NCI-H187 treated with DMSO at 0.1 percent for 48 hours (cell line): ENCODE data around the gene DDX59.

ENCODE experiments used
- DNase-seq: peaks from one replicate; lab custom pipeline; 2025; lab: John Stamatoyannopoulos, UW

DDX59 gene

DNA sequence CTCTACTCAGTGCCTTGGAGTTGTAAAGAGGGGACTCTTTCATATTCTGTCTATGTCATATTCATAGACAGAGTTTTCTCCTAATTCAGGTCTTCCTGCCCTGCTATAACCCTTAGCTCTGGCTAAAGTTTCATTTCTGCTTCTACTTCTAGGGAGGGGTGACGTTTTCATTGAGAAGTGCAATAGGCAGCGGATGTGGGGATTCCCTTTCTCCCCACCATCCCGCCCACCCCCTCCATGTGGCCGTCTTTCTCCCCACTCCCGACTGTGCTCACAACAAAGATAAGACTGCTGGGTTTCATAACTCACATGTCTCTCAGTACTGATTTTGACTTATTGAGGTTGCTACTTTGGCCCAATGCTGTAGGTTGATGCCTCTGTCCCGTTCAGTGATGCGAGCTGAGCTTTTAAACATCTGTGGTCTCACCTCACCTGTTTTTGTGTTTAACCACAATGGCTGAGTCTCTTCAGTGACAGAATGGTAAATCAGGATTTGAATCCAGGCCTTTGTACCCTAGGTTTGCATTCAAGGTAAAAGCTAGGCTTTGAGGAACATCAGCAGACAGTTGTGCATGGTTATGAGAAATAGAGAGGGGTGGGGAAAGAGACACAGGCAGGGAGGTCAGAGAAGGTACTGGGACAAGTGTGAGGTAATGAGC is 41.4 kb downstream of the DDX59 start:
- DNase-seq: no peak

DNA sequence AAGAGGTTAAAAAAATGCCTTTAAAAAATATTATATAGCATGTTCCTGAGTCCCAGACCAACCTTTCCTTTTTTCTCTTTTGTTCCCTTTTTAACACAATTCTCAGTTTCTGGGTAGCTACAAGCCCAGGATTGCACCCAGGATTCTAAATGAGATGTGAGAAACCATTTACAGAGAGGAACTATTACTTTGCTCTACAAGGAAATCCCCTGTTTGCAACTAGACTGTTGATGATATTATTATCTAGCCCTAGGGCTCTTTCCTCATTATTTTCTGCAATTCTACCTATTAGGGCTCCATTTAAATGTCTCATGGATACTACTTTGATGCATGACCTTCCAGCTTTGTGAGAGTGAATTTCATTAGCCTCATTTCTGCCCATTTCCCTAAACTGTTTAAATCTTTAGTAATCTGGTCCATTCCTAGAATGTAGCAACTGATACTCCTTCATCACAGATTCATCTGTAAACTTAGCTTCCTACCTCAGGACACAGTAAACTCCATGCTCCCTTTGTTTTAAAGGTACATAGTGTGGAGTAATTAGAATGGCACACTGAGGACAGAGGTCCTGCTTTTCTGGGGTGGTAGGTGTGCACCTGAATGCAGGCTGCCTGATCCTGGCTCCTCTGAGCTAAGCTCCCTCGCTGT is 42.0 kb downstream of the DDX59 start:
- DNase-seq: no peak

DNA sequence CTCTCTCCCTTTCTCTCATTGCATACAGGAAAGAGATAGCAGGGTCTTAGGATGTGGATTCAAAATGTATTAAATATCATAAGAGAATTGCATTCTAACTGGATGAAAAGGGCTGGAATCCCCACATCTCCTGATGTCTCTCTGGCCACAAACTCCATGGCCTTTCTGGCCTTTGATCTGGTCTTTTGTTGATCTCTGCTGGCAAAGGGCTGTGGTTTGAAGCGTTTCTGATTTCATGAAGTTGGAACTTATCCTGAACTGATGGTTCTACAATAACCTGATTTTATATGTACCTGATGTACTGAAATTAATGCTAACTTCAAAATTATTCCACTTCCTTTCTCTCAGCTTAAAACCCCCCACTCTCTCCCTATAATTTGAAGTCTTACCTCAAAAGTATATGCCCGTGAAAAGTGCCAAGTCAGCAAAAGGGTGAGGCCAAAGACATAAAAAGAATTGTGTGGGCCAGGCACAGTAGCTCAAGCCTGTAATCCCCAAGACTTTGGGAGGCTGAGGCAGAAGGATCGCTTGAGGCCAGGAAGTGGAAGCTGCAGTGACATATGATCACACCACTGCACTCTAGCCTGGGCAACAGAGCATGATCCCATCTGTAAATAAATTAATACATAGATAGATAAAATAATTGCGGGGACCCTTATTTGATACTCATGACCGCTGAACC is 42.7 kb downstream of the DDX59 start:
- no peak for DNase-seq

DNA sequence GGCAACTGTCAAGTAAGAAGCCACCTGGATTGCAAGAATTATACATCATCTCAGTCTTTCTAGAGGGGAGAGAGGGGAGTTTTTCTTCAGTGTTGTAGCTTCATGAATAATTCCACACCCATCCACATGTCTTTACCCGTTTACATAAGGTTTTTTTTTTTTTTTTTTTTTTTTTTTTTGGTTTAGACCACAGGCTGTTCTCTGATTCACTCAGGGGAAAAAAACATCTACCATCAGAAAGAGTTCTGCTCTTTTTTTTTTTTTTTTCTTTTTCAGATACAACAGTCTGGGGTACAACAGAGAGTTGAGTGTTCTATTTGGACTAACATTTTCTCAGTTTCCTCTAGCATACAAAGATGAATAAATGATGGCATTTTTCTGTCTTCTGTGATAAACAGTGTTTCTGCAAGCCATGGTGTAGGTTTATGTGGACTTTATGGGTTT is 44.3 kb downstream of the DDX59 start:
- no peak for DNase-seq

DNA sequence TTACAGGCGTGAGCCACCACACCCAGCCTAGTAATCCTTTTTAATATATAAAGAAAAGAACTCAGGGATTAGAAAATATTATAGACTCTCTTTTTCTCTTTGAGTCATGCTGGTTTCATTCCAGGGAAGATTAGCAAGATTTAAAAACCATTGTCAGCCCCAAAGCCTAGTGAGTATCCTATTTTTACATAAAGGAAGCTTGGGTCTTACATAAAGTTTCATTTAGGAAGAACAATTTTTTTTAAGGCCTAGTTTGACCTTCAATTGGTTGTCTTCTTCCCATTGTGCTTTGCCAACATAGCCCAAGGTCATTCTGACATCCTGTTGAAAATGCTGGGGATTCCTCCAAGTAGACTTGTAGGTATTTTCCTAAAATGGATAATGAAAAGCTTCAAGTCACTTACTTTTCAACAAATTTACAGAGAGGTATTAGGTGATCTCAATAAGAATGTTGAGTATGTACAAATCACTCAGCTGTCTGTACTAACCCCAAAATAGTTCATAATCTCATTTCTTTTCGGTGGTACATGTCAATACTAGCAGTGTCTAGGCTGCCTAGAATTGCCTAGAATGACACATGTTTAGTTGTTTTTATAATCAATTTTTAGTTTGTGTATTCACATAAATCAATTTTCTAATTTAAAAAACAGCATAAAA is 44.9 kb downstream of the DDX59 start:
- no peak for DNase-seq

DNA sequence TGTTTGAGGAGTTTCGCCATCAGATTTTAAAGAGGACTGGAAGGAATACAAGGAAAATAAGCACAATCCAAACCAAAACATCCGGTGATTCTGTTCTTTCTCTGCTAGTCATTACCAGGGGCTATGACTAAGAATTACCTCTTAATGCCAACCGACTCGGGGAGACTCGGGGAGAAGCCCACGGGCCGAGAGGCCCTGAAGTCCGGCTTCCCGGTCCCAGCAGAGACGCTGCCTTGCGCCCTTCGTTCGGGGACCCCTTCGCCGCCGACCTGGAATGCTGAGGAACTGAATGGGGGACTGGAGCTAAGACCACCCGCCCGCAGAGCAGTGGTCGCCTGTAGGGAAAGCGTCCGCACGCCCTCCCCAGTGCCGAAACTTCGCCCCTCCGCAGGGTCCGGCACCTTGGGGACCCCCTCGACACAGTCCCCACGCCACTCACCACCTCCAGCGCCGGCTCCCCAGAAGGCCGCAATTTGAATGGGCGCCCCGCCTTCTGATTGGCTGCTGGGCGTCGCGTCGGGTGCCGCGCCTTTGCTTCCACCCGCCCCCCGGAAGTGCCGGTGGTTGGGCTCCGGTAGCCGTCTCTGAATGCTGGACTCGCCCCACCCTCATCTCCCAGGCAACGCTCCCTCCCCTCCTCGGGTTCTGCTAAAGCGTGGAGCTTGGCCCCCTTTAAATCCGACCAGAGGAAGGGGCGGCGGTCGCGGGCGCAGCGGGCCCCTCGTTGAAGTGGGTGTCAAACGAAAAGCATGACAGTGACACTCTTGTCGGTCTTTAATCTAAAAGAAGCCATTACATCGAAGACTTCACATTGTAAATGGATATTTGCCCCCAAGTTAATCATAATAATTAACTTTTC is 49.2 kb downstream of the DDX59 start, which contains the start of gene KIF14:
TSS of gene KIF14 (minus strand) at position 479 of the 859 bp plus-strand sequence. CDS start 2,028 bp downstream, outside the sequence.
- peak; percentile 60 for DNase-seq

DNA sequence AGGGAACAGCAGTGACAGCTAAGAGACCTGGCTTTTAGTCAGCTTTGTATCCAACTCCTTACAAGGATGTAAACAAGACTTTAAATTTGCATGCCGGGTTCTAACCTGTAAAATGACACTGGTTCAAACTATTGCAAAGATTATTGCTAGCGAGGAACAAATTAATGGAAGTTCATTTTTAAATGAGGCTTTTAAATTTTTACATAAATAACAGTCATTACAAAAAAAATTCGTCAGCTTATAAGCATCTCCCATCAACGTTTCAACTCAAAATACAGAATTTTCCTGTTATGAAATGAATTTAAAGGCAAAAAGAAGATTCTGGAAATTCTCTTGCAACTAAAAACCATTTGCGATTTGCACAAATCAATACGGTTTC is 49.8 kb downstream of the DDX59 start:
- DNase-seq: no peak

DNA sequence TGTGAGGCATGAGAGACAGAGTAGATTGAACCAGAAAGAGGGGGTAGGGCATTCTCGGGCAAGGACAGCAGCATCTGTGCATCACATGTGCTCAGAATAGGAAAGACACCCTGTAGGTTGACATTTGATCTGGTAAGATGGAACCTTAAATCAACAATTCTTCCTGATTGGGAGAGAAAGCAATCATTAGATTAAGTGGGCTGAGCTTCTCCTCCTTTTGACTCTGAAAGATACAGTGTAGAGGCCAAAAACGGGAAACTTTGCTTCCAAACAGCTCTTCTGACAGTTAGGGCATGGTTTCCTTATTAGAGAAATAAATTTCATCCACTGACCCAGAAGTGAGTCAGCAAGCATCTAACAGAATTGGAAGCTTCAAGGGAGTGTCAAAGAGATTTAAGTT is 58.9 kb downstream of the DDX59 start:
- DNase-seq: no peak

DNA sequence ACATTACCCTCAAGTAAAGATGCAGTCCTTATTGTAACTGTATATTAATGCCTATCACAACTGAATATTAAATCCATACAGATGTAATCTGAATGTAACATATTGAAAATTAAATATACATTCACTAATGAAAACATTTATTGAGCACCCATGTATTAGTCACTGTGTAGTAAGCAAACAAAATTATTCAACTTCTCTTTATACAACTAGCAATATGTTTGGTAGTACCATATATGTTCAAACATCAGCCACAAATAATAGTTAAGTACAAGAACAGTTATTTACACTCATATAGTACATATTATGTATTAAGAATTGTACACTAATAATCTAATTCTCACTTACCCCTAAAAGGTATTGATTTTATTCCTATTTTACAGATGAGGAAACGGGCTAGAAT is 67.1 kb downstream of the DDX59 start:
- DNase-seq: no peak
